22Rv1 (cell line): ENCODE results near the gene OGFOD2.

Experiments
- H3K27ac ChIP-seq: fragments of 450-650 bp; 2 replicates; pipeline ENCODE4 v1.5.1; 2017
- ZFX ChIP-seq: fragments of 450-650 bp; IDR thresholded peaks from 2 replicates; pipeline ENCODE4 v1.6.1; 2017; ENCODE audit warnings: antibody characterized with exemption, borderline replicate concordance
- TF ChIP-seq, protein P1 (sequence below): fragments of 450-650 bp; IDR thresholded peaks from 2 replicates; pipeline ENCODE4 v1.5.1; 2017; ENCODE audit warnings: mild to moderate bottlenecking

OGFOD2 gene

DNA sequence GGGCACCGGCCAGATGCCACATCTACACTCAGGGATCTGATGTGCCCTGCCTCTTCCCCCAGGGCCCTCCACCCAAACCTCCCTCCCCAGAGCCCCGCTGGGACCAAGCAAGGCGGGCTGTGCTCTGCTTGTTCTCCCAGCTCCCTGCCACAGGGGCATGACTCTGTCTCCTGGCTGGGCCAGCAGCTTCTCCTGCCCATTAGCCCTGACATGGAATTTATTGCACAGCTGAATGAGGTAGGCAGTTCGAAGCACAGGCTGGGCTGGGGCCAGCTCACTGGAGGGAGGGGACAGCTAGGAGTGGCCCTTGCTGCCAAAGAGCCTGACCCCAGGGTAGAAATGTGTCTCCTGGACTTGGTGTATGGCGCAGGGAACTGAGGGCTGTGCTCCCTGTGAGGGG lies 47.8 kb downstream of the OGFOD2 start:
- TF ChIP-seq, protein P1, sequence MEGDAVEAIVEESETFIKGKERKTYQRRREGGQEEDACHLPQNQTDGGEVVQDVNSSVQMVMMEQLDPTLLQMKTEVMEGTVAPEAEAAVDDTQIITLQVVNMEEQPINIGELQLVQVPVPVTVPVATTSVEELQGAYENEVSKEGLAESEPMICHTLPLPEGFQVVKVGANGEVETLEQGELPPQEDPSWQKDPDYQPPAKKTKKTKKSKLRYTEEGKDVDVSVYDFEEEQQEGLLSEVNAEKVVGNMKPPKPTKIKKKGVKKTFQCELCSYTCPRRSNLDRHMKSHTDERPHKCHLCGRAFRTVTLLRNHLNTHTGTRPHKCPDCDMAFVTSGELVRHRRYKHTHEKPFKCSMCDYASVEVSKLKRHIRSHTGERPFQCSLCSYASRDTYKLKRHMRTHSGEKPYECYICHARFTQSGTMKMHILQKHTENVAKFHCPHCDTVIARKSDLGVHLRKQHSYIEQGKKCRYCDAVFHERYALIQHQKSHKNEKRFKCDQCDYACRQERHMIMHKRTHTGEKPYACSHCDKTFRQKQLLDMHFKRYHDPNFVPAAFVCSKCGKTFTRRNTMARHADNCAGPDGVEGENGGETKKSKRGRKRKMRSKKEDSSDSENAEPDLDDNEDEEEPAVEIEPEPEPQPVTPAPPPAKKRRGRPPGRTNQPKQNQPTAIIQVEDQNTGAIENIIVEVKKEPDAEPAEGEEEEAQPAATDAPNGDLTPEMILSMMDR = no peak
- no peak for TF ChIP-seq ZFX
- no peak overlapping the region for H3K27ac ChIP-seq

DNA sequence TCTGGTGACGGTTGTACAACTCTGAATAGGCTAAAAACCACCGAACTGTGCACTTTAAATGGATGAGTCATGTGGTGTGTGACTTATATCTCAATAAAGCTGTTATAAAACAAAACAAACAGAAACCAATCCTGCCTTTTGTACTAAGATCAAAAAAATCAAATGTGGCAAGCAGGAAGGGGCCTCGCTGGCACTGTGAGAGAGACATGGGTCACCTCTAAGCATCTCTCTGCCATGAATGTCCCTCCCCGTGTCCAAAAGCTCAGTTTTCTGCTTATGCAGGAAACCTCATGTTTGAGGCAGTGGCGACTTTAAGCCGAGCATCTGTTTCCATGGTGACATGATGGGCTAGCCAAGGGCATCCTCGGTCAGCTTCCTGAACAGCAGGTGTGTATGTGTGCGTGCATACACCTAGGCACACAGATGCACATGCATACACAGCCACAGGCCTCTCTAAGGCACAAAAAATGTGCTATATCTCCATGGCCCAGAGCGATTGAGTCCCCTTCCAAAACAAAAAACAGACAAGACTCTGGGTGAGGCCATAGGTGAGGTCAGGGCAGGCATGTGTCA lies 49.9 kb downstream of the OGFOD2 start:
- TF ChIP-seq, protein P1 = no peak
- TF ChIP-seq ZFX = no peak
- H3K27ac ChIP-seq = no peak overlapping the region

DNA sequence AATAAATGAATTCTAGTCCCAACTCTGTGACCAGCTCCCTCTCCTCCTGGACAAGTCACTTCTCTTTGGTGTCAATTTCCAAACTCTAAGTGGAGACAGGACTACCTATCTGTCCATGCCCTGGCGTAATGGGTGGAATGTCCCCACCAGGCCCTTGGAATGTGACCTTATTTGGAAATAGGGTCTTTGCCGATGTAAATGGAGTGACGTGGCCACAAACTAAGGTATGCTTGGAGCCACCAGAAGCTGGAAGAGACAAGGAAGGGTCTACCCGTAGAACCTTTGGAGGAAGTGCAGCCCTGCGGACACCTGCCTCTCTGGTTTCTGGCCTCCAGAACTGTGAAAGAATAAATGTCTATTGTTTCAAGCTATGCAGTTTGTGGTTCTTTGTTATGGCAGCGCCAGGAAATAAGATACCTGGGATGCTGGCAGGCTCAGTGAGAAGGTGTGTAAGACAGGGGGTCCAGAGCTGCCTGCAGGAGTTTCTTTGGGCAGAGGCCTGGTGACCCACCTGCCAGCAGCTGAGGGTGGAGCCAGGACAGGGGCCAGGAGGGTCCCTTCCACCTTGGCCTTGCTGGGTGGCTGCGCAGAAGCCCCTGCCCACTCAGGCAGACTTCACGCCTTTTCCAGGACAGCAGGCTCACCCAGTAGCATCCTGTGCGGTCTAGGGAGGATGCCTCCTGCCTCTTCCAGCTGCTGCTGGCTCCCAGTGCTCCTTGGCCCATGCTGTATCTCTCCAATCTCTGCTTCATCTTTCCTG lies 51.2 kb downstream of the OGFOD2 start:
- no peak overlapping the region for H3K27ac ChIP-seq
- TF ChIP-seq ZFX = no peak
- TF ChIP-seq, protein P1 = no peak

DNA sequence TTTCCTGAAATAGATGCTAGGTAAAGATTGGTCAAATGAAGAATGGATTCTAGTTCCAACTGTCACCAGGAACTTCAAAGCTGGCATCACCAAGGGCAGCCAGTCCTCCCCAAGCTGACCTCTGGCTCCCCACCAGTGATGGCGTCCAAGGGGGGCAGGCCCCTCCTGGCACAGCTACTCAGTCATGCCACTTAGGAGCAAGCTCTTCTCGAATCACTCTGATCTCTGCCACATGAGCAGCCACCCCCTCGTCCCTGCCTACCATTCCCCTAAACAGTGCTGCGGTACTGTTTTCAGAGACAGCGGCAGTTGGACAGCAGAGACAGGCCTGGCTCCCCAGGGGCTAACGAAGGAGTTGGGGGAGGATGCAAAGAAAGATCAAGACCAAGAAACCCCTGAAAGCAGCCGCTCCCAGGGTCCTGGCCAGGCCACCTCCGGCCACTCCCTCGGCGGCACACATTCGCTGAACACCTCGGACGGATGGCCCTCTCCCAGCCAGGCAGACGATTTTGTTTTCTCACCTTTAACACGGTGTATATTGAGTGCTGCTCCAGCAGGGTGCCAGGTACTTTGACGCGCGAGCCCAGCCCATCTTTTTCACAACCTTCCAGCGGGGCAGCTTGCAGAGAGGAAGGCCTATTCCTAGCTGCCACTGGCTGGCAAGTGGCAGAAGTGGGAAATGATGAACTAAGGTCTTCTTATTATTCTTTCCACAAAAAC lies 52.8 kb downstream of the OGFOD2 start:
- TF ChIP-seq ZFX = no peak
- TF ChIP-seq, protein P1 = no peak
- H3K27ac ChIP-seq = no peak overlapping the region

GRCh38 chr12:123028475-123028874 lies 53.4 kb downstream of the OGFOD2 start:
- no peak overlapping the region for H3K27ac ChIP-seq
- TF ChIP-seq, protein P1 = no peak
- TF ChIP-seq ZFX = no peak

DNA sequence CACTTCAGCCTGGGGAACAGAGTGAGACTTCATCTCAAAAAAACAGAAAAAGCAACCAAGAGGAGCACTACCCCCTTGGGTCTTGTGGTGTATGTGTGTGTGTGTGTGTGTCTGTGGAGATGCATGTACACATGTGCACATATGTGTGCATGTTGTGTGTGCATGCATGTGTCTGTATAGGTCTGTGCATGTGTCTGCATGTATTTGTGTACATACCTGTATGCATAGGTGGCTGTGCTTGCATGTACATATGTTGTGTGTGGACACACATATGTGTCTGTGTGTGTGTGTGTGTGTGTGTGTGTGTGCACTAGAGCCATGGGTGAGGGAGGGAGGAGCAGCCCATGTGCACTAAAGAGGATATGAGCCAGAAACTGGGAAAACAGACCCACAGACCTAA lies 54.5 kb downstream of the OGFOD2 start:
- no peak overlapping the region for H3K27ac ChIP-seq
- no peak for TF ChIP-seq ZFX
- TF ChIP-seq, protein P1 = no peak
